NCI-H510A (cell line): Measurements from ENCODE around the gene PRSS3.
"Not testable (repeated sequence)": the region's sequence is repeated elsewhere in the genome, so short reads cannot be mapped to it uniquely, and the experiment has no call there.

Experiments used
- DNase-seq: peaks from one replicate; lab custom pipeline; 2025; lab: John Stamatoyannopoulos, UW

Gene PRSS3

DNA sequence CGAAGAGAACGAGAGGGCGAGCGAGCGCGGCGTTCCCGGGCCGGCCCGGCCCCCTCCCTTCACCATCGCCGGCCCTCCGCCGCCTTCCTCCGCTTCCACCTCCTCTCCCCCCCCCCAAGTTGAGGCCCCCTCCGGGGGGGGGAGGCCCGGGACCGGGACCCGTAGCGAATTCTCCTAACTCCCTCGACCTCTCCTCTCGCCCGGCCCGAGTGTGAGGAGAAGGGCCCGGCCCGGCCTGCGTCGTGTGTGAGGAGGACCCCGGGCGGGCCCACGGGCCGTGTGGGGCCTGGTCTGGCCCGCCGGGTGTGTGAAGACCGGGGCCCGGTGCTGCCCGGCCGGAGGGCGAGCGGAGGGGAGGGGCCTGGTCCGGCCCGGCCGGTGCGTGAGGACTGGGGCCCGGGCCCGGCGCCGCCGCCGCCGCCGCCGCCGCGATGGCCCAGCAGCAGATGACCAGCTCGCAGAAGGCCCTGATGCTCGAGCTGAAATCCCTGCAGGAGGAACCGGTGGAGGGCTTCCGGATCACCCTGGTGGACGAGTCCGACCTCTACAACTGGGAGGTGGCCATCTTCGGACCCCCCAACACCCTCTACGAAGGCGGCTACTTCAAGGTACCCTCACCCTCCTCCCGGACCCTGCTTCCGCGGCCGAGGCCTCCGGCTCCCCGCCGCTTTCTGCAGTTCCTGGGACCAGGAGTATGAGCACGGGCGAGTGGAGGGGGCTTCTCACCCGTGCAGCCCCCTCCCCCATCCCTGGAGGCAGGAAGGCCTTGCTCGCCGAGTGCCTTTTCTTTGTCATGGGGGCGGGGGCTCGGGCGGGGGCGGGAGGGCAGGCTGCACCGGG lies 22.2 kb downstream of the PRSS3 start:
- DNase-seq: peak; percentile 28

DNA sequence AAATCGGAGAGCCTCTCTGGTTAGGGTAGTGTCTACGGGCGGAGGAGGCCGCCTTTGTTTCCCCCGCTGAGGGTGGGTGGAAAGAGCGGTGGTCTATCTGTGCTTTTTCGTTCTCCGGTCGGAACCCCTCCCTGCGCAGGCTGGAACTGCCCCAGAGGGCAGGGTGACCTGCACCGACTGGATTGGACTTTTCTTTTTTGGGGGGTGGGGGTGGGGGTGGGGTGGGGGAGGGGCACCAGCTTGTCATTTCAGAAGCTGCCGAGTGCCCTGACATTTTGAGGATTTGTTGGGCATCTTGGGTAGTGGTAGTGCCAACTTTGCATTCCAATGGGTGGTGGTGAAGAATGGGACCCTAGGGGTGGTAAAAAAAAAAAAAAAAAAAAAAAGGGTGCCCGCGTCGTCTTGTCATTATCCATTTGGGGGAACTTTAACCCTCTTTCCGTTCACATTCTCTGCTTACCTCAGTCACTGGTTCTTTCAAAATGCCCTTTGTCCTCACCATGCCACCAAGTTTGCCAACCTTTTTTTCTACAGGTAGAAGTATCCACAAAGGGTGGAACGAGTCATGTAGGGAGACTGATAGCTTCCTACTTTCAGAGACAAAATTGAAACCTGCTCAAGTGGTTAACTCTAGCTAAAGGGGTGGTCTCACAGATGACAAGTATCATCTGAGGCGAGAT lies 22.9 kb downstream of the PRSS3 start:
- DNase-seq: no peak

DNA sequence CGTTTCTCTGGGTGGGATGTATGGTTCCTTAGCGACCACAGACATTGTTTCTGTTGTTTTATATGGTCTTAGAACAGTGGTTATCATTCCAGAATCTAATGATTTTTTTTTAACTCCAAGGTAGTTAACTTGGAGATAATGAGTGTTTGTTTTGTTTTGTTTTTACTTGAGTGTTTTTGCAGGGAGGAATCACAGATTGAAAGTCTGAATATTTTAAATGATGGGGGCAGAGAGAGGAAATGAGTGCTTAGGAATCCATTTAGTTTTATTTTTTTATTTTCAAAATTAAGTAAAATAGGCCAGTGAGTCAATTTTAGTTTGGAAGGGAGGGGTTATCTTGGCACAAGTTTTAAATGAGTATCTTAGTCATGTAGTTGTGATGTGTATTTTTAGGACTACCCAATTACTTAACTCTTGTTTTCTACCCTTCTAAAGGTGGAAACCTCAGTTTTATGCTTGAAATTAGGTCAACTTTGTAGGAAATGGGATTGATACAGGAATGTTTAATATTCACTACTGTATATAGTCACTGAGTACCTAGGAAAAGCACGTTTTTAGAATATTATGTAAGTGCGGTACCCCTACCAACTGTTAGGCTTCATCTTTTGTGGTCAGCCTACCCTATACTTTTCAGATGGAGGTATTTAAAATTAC lies 23.6 kb downstream of the PRSS3 start:
- no peak for DNase-seq

DNA sequence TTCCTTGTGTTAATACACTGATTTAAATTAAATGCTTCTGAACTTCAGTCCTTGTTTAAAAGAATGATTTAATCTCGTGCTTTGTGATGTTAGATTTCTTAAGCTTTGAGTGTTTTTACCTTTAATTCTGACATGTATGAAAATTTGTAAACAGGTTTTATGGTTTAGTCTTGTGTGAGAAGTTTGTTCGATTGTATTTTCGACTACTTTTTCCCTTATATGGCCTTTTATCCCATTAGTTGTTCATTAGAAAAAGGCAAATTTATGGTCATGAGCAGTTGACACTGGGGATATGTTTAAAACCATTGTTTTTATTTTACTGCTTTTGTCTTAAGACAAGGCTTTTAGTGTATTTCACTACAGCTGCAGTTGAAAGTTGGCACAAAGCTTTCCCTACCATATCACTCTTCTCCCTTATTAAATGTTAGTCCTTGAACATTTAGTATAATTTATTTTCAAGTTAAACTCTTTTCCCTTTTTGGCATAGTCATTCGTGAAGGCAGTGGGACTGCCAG lies 24.9 kb downstream of the PRSS3 start:
- DNase-seq: no peak

DNA sequence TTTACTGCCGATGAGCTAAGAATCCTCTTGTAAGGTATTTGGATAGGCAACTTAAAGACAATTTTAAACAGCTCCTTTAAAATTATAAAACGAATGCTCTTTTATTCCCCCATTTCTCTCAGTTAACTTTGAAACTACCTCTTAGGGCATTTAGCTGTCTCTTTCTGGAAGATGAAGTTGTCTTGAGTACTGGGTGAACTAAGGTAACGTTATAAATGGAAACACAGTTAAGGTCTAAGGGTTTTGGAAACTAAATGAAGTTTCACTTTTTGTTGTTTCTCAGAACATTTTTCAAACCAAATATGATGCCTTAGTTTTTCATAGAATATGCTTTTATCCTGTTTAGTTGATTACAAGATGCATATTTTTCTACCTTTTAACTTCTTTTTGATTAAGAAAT lies 28.4 kb downstream of the PRSS3 start:
- no peak for DNase-seq

DNA sequence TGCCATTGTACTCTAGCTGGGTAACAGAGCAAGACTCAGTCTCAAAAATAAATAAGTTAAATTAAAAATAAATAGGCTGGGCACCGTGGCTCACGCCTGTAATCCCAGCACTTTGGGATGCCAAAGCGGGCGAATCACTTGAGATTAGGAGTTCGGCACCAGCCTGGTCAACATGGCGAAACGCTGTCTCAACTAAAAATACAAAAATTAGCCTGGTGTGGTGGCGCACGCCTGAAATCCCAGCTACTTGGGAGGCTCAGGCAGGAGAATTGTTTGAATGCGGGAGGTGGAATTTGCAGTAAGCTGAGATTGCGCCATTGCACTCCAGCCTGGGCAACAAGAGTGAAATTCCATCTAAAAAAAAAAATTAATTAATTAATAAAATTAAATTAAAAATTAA lies 31.9 kb downstream of the PRSS3 start:
- DNase-seq: not testable (repeated sequence)

DNA sequence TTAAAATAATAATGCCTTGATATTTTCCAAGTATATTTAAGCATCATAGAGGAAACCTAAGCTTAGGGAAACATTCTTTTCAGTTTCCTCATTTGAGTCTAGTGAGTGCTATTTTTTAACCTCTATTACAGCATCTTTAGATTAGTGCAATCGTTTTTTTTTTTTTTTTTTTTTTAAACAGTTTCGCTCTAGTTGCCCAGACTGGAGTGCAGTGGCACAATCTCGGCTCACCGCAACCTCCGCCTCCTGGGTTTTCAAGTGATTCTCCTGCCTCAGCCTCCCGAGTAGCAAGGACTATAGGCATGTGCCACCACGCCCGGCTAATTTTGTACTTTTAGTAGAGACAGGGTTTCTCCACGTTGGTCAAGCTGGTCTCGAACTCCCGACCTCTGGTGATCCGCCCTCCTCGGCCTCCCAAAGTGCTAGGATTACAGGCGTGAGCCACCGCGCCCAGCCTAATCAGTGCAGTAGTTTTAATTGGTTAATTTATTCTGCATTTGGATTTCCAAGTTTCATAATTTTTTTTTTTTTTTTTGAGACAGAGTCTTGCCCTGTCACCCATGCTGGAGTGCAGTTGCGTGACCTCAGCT lies 34.4 kb downstream of the PRSS3 start:
- DNase-seq: not testable (repeated sequence)

DNA sequence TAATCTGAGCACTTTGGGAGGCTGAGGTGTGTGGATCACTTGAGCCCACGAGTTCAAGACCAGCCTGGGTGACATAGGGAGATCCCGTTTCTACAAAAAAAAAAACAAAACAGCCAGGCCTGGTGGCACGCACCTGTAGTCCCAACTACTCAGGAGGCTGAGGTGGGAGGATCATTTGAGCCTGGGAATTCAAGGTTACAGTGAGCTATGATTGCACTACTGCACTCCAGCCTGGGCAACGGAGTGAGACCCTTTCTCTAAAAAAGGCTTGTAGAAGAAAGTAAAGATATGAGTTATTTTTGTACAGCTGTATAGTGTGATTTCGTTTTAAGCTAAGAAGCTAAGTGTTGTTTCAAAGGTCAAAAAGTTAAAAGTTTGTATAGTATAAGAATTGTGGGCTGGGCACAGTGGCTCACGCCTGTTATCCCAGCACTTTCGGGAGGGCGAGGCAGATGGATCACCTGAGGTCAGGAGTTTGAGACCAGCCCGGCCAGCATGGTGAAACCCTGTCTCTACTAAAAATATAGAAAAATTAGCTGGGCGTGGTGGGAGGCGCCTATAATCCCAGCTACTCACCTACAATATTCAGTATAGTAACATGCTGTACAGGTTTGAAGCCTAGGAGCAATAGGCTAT lies 40.4 kb downstream of the PRSS3 start:
- DNase-seq: no peak

DNA sequence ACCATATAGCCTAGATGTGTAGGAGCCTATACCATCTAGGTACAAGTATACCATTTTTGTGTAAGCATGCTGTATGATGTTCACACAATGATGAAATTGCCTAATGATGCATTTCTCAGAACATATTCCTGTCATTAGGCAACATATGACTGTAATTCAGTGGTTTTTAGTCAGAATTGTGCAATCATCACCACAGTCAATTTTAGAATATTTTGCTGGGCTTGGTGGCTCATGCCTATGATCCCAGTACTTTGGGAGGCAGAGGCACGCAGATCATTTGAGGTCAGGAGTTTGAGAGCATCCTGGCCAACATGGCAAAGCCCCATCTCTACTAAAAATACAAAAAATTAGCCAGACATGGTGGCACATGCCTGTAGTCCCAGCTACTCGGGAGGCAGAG lies 40.9 kb downstream of the PRSS3 start:
- DNase-seq: not testable (repeated sequence)

DNA sequence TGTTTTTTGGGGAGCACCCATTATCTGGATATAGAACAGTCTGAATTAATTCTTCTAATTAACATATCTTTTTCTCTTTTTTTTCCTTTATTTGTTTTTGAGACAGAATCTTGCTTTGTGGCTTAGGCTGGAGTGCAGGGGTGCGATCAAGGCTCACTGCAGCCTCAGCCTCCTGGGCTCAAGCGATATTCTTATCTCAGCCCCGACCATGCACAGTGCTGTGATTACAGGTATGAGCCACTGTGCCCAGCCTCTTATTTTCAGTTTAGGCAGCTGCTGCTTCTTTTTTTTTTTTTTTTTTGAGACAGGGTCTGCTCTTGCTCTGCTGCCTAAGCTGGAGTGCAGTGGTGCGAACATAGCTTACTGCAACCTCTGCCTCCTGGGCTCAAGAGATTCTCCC lies 41.8 kb downstream of the PRSS3 start:
- no peak for DNase-seq

DNA sequence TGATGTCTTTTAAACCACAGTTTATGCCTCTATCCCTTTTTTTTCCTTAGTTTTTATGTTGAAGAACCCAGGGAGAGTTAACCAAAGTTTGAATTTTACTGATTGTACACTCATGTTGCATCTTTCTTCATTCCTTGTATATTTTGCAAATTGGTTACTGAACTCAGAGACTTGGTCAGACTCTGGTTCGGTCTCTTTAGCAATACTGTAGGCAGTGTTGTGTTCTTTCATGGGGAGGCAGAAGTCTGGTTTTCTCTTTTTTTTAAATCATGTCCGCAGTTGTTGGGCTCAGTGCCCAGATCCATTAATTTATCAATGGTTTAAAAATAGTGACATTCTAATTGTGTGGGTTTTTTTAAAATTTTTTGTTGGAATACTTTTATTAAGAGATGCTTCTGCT lies 45.0 kb downstream of the PRSS3 start:
- no peak for DNase-seq

DNA sequence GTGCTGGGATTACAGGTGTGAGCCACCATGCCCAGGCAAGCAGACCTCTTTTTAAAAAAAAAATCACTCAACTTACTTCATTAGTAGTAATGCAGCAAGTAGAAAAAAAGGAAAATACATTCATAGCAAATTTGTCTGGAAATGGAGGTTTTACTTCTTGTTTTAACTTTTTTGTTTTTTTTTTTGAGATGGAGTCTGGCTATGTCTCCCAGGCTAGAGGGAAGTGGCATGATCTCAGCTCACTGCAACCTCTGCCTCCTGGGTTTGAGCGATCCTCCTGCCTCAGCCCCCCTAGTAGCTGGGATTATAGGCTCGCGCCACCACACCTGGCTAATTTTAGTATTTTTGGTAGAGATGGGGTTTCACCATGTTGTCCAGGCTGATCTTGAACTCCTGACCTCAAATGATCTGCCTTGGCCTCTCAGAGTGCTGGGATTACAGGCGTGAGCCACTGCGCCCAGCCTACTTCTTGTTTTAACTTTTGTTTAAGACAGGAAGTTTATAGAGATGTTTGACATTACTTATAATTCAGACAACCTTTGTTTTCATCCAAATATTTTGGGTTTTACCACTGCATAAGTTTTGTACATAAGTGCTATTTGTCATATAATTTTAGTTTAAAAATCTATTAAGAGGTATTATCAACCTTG lies 48.1 kb downstream of the PRSS3 start:
- DNase-seq: no peak

DNA sequence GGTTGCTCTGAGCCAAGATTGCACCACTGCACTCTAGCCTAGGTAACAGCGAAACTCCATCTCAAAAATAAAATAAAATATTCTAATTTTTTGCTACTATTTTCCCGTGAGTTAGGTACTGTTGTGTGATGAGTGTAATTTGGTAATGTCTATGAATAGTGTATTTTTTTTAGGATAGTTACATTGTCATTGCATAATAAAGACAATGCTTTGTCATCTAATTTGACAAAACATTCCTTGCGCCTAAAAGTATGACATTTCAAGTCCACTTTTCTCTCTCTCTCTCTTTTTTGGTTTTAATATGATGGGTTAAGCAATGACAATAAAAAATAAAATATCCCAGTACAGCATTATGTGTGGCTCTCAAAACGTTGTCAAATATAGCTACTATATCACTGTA lies 50.9 kb downstream of the PRSS3 start:
- DNase-seq: no peak

DNA sequence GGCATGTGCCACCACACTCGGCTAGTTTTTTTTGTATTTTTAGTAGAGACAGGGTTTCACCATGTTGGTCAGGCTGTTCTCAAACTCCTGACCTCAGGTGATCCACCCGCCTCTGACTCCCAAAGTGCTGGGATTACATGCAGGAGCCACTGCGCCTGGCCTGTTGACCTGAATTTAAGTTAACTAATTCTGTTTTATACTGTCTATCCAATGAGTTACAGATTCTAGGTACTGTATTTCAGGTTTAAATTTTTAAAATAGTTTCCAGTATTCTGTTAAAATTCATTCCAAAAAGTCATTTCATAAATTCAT lies 52.5 kb downstream of the PRSS3 start:
- not testable (repeated sequence) for DNase-seq
